Endothelial cell of umbilical vein (primary cell): Measurements from ENCODE around the gene DUSP3.

Experiments
- EZH2 ChIP-seq: IDR thresholded peaks from 2 replicates; pipeline ENCODE4 v1.6.1; 2012; ENCODE audit warnings: borderline replicate concordance, low read depth, mild to moderate bottlenecking, moderate library complexity, low read length, inconsistent platforms; ENCODE audit not compliant: severe bottlenecking
- FOS ChIP-seq: IDR thresholded peaks from 2 replicates; pipeline ENCODE4 v1.6.1; 2011; ENCODE audit warnings: mild to moderate bottlenecking, low read length, moderate library complexity, borderline replicate concordance; ENCODE audit not compliant: insufficient read depth
- GATA2 ChIP-seq: IDR thresholded peaks from 2 replicates; pipeline ENCODE4 v1.7.0; 2011; ENCODE audit warnings: low read depth, mild to moderate bottlenecking, moderate library complexity, mixed read lengths, low read length; ENCODE audit not compliant: insufficient read length, insufficient read depth
- JUN ChIP-seq: IDR thresholded peaks from 2 replicates; pipeline ENCODE4 v1.6.1; 2011; ENCODE audit warnings: borderline replicate concordance, low read depth; ENCODE audit not compliant: insufficient read length, insufficient read depth
- MYC ChIP-seq: IDR thresholded peaks from one replicate; pipeline ENCODE4 v1.6.1; 2011; ENCODE audit warnings: mild to moderate bottlenecking, low read depth, low read length
- POLR2A ChIP-seq: IDR thresholded peaks from 2 replicates; pipeline ENCODE4 v1.6.1; 2012; ENCODE audit warnings: low read depth, mild to moderate bottlenecking, control low read depth, low read length
- POLR2AphosphoS5 ChIP-seq: IDR thresholded peaks from 2 replicates; pipeline ENCODE4 v1.6.1; 2012; ENCODE audit warnings: low read depth, mild to moderate bottlenecking, control low read depth, low read length, moderate library complexity; ENCODE audit not compliant: insufficient read depth
- TF ChIP-seq, protein P1 (sequence below), 2 donors: IDR thresholded peaks; 1 replicate in 1 of 2; 2 replicates in 1 of 2; pipeline ENCODE4 v1.5.1; 2011; ENCODE audit warnings: low read length in 2 of 2, mild to moderate bottlenecking in 2 of 2, moderate library complexity in 2 of 2, control low read depth in 1 of 2, inconsistent platforms in 1 of 2, low read depth in 1 of 2; ENCODE audit not compliant: insufficient read depth in 1 of 2; ENCODE audit errors: extremely low read depth in 1 of 2
- TF ChIP-seq, protein P2 (sequence below): IDR thresholded peaks from 2 replicates; pipeline ENCODE4 v1.6.1; 2011; ENCODE audit not compliant: insufficient read depth, insufficient read length

DNA sequence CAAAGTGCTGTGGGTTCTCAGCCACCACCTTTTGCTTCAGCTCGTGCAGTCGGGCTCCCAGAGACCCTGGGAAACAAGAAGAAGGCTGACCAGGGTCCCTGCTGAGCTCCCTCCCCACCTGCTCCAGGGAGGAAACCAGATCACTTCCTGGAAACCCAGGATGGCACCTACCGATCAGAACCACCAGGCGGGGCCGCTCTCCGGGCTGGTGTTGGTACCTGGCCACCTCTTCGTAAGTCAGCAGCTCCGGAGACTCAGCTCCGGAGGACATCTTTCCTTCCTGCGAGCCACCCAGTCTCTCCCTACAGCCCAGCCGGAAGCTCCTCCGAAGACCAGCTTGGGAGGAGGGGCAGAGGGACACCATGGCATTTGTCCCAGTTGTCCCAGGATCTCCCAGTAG lies 35.2 kb upstream of the DUSP3 start:
- TF ChIP-seq, protein P1, sequence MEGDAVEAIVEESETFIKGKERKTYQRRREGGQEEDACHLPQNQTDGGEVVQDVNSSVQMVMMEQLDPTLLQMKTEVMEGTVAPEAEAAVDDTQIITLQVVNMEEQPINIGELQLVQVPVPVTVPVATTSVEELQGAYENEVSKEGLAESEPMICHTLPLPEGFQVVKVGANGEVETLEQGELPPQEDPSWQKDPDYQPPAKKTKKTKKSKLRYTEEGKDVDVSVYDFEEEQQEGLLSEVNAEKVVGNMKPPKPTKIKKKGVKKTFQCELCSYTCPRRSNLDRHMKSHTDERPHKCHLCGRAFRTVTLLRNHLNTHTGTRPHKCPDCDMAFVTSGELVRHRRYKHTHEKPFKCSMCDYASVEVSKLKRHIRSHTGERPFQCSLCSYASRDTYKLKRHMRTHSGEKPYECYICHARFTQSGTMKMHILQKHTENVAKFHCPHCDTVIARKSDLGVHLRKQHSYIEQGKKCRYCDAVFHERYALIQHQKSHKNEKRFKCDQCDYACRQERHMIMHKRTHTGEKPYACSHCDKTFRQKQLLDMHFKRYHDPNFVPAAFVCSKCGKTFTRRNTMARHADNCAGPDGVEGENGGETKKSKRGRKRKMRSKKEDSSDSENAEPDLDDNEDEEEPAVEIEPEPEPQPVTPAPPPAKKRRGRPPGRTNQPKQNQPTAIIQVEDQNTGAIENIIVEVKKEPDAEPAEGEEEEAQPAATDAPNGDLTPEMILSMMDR (IDR thresholded peaks at IDR 0.05; ENCODE audit: extremely low read depth in 1 of 2, insufficient read depth in 1 of 2, low read depth in 1 of 2, low read length in 2 of 2): no peak
- no peak for TF ChIP-seq EZH2
- no peak for TF ChIP-seq POLR2AphosphoS5
- no peak for TF ChIP-seq GATA2
- no peak for TF ChIP-seq POLR2A
- TF ChIP-seq FOS: no peak
- TF ChIP-seq MYC: no peak
- TF ChIP-seq JUN: no peak
- TF ChIP-seq, protein P2, sequence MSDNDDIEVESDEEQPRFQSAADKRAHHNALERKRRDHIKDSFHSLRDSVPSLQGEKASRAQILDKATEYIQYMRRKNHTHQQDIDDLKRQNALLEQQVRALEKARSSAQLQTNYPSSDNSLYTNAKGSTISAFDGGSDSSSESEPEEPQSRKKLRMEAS: no peak
